ENCODE measurements around the gene METRN.
A peak's percentile ranks its signal among the peaks of the same experiment; 100 is the strongest.
"Not testable (repeated sequence)": the region's sequence is repeated elsewhere in the genome, so short reads cannot be mapped to it uniquely, and the experiment has no call there.

Gene METRN

GRCh38 chr16:678209-678857, 36.6 kb upstream of the METRN start:
- DNase-seq, result no peak

GRCh38 chr16:678858-679813, 35.8 kb upstream of the METRN start:
- DNase-seq, result no peak

- peak; percentile 94 for DNase-seq
These were observed 34.9 kb upstream of the METRN start, which contains the start of gene STUB1 for GRCh38 chr16:679814-680624. Gene STUB1 (plus strand): TSS chr16:680410. CDS start chr16:680526, 116 bp downstream.

GRCh38 chr16:680625-680945, 34.3 kb upstream of the METRN start:
- no peak for DNase-seq

- peak; percentile 70 for DNase-seq
These were observed 33.8 kb upstream of the METRN start for GRCh38 chr16:680967-681745.

- no peak for DNase-seq
These were observed 33.0 kb upstream of the METRN start for GRCh38 chr16:681746-682427.

GRCh38 chr16:682493-683395, 32.2 kb upstream of the METRN start:
- no peak for DNase-seq

GRCh38 chr16:683396-684070, 31.4 kb upstream of the METRN start:
- DNase-seq, result no peak

GRCh38 chr16:684071-684794, 30.7 kb upstream of the METRN start, which contains the start of gene JMJD8:
Gene JMJD8 (minus strand): TSS chr16:684334. CDS start chr16:684319, 15 bp downstream.
- DNase-seq, result peak; percentile 98

GRCh38 chr16:684961-685696, 29.8 kb upstream of the METRN start:
- DNase-seq, result no peak

- no peak for DNase-seq
These were observed 29.0 kb upstream of the METRN start for GRCh38 chr16:685967-686366.

- DNase-seq, result no peak
These were observed 28.3 kb upstream of the METRN start for GRCh38 chr16:686459-687260.

- DNase-seq, result no peak
These were observed 27.4 kb upstream of the METRN start for GRCh38 chr16:687499-687898.

GRCh38 chr16:689175-689897, 25.6 kb upstream of the METRN start:
- no peak for DNase-seq

GRCh38 chr16:691242-691641, 23.7 kb upstream of the METRN start:
- DNase-seq, result not testable (repeated sequence)

- DNase-seq, result no peak
These were observed 22.4 kb upstream of the METRN start for GRCh38 chr16:692356-693108.
